Measurements from ENCODE around the gene NCR3LG1.
"Not testable (repeated sequence)": the region's sequence is repeated elsewhere in the genome, so short reads cannot be mapped to it uniquely, and the experiment has no call there.

The NCR3LG1 gene

DNA sequence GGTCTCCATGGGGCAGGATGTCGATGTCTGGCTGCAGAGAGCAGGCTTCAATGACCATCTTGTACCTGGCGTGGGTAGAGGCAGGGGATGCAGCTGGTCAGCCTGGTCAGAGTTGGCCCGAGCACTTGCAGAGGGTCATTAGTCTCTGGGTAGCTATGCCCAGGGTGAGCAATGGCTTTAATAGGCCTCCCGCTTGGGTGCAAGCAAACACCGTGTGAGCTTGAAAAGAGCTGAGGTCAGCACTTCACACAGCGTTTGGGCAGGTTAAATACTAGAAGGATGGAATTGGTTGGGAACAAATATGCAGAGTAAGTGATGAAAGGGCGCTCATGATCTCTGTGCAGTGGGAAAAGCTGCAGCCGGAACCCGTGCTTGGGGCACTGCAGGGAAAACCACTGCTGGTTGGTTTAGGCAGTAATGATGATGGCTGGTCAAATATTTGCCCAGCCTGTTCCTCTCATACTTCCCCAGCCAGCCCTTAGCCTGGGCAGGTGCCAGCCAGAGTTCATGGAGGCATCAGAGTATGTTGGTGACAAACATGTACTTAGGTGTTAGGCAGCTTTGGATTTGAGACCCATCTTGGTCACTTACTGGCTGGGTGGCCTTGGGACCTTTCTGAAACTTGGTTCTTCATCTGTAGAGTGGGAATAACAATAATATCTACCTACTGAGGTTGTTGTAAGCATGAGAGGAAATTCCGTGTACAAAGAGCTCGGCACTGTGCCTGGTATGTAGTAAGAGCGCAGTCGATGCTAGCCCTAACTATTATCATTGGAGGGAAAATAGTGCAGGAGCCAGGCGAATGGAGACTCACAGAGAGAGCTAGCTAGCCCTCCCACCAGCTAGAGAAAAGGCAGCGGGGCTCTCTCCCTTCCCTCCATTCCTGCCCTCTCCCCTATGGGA, 62.1 kb downstream of the NCR3LG1 start:
- DNase-seq = no peak

DNA sequence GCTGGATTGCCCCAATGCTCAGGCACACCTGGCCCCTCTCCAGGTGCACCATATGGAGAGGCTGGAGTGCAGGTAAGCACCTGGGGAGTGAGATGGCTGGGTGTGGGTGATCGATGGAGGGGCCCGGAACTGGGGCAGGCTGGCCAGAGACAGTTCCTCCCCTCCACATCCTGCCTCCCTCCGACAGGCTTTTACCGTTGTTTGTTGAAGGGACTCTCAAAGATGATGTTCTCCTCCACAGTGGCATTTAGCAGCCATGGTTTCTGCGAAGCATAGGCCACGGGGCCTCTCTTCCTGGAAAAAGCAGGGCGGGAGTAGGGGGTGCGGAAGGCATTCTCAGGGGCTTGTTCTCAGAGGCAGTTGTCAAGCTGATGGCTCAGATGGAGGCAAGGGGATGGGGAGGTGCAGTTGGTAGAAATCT, 62.7 kb downstream of the NCR3LG1 start:
- no peak for DNase-seq

DNA sequence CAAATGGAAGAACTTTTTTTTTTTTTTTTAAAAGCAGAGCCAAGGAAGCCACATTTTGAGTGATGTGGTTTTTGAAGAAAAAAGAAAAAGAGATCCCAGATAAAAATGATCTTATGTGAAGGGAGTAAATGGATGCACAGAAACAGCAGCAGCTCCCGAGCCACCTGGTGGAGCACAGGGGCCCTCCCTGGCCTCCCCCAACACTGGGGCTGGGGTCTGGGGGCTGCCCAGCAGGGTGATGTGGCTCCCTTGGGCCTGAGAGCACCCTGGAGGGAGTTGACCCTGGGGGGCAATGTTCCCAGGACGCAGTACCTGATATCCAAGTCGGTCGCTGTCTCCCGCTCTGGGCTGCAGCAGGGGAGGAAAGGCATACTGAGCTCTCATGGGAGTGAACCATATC, 63.4 kb downstream of the NCR3LG1 start:
- no peak for DNase-seq

DNA sequence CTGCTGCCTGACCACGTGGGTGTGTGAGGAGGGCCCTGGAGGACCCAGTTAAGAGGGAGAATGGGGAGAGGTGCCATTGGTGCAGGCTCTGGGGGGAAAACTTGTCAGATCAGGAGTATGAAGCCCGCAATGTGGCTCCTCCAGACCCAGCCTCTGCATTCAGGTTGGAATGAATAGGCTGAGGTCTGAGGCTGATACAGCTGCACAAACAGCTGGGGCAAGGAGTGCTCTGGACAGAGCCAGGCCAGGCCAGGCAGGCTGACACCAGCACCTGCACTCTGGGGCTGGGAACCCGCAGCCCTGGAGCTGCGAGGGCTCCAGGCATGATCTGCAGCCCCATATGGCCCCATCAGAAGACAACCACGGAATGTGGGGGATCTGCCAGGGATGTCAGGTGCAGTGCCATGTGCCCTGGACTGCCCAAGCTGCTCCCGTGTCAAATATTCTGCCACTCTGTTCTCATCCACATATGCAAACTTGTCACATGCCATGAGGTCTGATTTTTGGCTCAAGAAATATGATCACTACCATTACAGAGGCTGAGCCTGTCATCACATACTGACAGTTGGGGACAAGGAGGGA, 64.0 kb downstream of the NCR3LG1 start:
- DNase-seq = no peak

DNA sequence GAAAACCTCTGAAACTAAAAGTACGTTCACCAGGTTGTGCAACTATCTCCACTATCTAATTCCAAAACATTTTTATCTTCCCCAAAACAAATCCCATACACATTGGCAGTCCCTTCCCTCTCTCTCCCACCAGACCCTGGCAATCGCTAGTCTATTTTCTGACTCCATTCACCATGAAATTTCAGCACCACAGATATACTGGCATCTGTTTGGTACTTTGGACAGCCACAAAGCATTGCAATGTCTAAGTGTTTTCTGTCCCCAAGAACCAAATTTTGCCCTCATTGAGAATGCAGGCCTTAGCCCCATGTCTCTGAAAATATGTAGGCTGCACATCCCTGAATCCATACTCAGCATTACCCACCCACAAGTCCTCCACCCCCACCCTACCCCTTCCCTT, 64.9 kb downstream of the NCR3LG1 start:
- DNase-seq = no peak

DNA sequence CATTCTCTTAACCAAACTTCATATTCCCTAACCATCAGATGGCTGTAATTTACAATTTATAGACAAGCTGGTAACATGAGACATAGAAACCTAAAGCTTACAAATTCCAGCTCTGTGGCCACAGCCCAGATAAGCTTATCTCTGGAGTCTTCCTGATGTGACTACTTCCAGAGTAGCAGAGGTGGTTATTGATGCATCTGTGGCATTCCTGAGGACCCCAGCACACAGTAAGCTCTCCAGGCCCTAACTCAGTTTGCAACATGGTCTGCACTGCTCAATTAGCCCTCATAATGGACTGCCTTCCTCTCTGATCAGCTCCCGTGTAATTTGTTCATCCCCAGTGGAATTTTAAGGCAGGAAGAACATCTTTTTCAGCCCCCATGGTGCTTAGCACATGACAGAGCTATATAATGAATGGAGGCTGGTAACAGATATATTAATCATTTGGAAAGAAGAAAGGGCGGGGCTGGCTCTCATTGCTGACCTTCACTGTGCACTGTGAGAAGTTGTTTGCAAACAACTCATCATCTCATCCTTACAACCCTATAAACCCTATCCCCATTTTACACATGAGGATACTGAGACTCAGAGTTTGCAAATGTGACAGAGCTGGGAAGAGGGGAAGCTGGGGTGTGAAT, 67.0 kb downstream of the NCR3LG1 start:
- no peak for DNase-seq

DNA sequence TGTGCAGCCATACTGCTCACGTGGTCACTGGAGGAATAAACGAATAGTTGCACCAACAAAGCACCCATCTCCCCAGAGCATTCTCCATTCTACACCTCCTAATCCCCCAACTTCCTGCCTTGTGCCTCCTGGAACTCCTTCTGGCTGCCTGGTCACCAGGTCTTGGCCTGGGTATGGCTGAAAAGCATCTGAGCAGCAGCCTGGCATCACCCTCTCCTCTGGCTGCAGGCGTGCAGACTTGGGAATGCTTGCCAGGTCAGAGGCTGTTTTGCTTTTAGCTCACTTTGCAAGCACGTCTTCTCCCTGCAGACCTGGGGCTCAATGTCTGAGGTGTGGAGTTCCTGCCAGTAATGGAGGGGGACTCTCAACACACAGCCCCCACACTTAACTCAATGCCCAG, 70.2 kb downstream of the NCR3LG1 start:
- DNase-seq = no peak

DNA sequence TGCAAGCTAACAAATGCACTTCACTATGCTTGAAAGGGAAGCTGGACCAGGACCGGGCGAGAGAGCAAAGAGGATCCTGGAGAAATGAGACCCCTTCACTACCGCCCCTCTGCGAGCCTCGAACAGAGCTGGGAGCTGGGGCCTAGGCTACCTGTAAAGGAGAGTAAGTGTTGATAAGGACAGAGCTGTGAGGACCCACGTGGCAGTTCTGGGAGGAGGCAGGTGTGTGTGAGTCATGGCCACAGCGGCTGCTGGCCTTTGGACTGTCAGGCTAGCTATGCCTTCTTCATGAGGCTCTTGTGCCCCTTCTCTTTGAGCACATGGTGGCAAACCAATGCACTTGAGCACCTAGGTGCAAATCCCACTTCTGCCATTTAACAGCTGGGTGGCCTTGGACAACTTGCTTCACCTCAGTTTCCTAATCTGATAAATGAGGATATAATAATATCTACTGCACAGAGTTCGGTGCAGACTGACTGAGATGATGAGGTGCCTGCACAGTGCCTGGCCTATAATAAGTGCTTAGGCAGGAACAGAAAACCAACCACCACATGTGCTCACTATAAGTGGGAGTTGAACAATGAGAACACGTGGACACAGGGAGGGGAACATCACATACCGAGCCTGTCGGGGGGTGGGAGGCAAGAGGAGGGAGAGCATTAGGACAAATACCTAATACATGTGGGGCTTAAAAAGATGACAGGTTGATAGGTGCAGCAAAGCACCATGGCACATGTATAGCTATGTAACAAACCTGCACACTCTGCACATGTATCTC, 72.1 kb downstream of the NCR3LG1 start:
- no peak for DNase-seq

DNA sequence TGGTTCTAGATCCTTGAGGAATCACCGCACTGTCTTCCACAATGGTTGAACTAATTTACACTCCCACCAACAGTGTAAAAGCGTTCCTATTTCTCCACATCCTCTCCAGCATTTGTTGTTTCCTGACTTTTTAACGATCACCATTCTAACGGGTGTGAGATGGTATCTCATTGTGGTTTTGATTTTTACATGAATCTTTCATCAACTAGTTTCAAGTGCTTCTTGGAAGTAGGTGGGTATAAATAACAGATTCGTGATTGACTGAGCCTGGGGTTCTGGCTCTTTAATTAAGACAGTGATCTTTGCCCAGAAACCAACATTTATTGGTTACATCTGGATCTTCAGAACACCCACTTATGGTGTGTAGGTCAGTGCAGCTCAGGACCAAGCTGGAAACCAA, 74.6 kb downstream of the NCR3LG1 start:
- DNase-seq = not testable (repeated sequence)

Data from NCI-H1048 (cell line).